HEK293 (cell line): Measurements from ENCODE around the gene LDLRAD4.

ENCODE experiments used
- CTCF ChIA-PET: fragments of 350-600 bp; formaldehyde crosslinking; extraction: SDS; loops from one replicate; lab custom pipeline; 2021; ENCODE audit warnings: antibody characterized with exemption; lab: Yijun Ruan, JAX
- POLR2A ChIA-PET: fragments of 300-600 bp; formaldehyde crosslinking; extraction: SDS; loops from one replicate; lab custom pipeline; 2020; ENCODE audit warnings: antibody characterized with exemption, inconsistent platforms; lab: Yijun Ruan, JAX
- H3K27ac ChIP-seq: fragments of 200-500 bp; sonication (Bioruptor generic); 2 replicates; pipeline ENCODE4 v1.5.1; 2014; ENCODE audit warnings: low read depth, low read length, control low read depth, inconsistent platforms; ENCODE audit errors: extremely low read depth
- H3K36me3 ChIP-seq, 2 experiments: fragments of 200-500 bp in 1 of 2; sonication (Bioruptor generic) in 1 of 2; 1 replicate in 1 of 2; 2 replicates in 1 of 2; pipeline ENCODE4 v1.5.1; 2014 to 2017; ENCODE audit warnings: inconsistent platforms in 2 of 2, low read length in 2 of 2; ENCODE audit not compliant: control insufficient read depth in 2 of 2, insufficient read depth in 1 of 2
- H3K4me1 ChIP-seq: fragments of 200-500 bp; sonication (Bioruptor generic); 2 replicates; pipeline ENCODE4 v1.5.1; 2014; ENCODE audit warnings: mild to moderate bottlenecking, low read length, inconsistent platforms; ENCODE audit not compliant: control insufficient read depth, insufficient read depth
- H3K4me3 ChIP-seq: 2 replicates; pipeline ENCODE4 v1.5.1; 2011; ENCODE audit warnings: low read depth, mild to moderate bottlenecking, control low read depth, low read length, moderate library complexity
- H3K9me3 ChIP-seq: fragments of 200-500 bp; sonication (Bioruptor generic); 2 replicates; pipeline ENCODE4 v1.5.1; 2014; ENCODE audit warnings: low read depth, low read length, inconsistent platforms; ENCODE audit not compliant: control insufficient read depth, insufficient read depth
- FEZF1 ChIP-seq: fragments of 450-650 bp; formaldehyde crosslinking; IDR thresholded peaks from 2 replicates; pipeline ENCODE4 v1.5.1; 2016; ENCODE audit warnings: missing biosample characterization, missing genetic modification characterization
- GLIS2 ChIP-seq: fragments of 450-650 bp; formaldehyde crosslinking; IDR thresholded peaks from 2 replicates; pipeline ENCODE4 v1.5.1; 2016; ENCODE audit warnings: missing biosample characterization, missing genetic modification characterization
- HOXC10 ChIP-seq: sonication (generic); formaldehyde crosslinking; IDR thresholded peaks from 2 replicates; pipeline ENCODE4 v1.8.1; 2023; ENCODE audit warnings: mild to moderate bottlenecking, missing genetic modification reagents
- MYNN ChIP-seq: fragments of 450-650 bp; formaldehyde crosslinking; IDR thresholded peaks from 2 replicates; pipeline ENCODE4 v1.5.1; 2016; ENCODE audit warnings: missing biosample characterization, missing genetic modification characterization, borderline replicate concordance
- ZNF169 ChIP-seq: fragments of 450-650 bp; formaldehyde crosslinking; IDR thresholded peaks from 2 replicates; pipeline ENCODE4 v1.5.1; 2016; ENCODE audit warnings: missing biosample characterization, missing genetic modification characterization
- ZNF2 ChIP-seq: fragments of 450-650 bp; formaldehyde crosslinking; IDR thresholded peaks from 2 replicates; pipeline ENCODE4 v1.5.1; 2016; ENCODE audit warnings: missing biosample characterization, missing genetic modification characterization
- ZNF223 ChIP-seq: fragments of 450-650 bp; formaldehyde crosslinking; IDR thresholded peaks from 2 replicates; pipeline ENCODE4 v1.5.1; 2016; ENCODE audit warnings: missing biosample characterization, missing genetic modification characterization
- ZNF280C ChIP-seq: fragments of 450-650 bp; formaldehyde crosslinking; IDR thresholded peaks from 2 replicates; pipeline ENCODE4 v1.5.1; 2016; ENCODE audit warnings: missing biosample characterization, missing genetic modification characterization
- ZNF426 ChIP-seq: fragments of 450-650 bp; formaldehyde crosslinking; IDR thresholded peaks from 2 replicates; pipeline ENCODE4 v1.5.1; 2017; ENCODE audit warnings: missing biosample characterization, missing genetic modification characterization, mild to moderate bottlenecking, inconsistent platforms, moderate library complexity
- ZNF433 ChIP-seq: fragments of 450-650 bp; formaldehyde crosslinking; IDR thresholded peaks from 2 replicates; pipeline ENCODE4 v1.5.1; 2016; ENCODE audit warnings: missing biosample characterization, missing genetic modification characterization, low read depth
- ZNF513 ChIP-seq: fragments of 450-650 bp; IDR thresholded peaks from 2 replicates; pipeline ENCODE4 v1.5.1; 2018; ENCODE audit warnings: missing biosample characterization, missing genetic modification characterization
- ZNF529 ChIP-seq: fragments of 450-650 bp; formaldehyde crosslinking; IDR thresholded peaks from 2 replicates; pipeline ENCODE4 v1.5.1; 2017; ENCODE audit warnings: missing genetic modification characterization, missing biosample characterization; ENCODE audit not compliant: insufficient replicate concordance
- ZNF561 ChIP-seq: fragments of 450-650 bp; IDR thresholded peaks from 2 replicates; pipeline ENCODE4 v1.5.1; 2018; ENCODE audit warnings: missing biosample characterization, missing genetic modification characterization, borderline replicate concordance
- ZNF623 ChIP-seq: fragments of 450-650 bp; formaldehyde crosslinking; IDR thresholded peaks from 2 replicates; pipeline ENCODE4 v1.5.1; 2016; ENCODE audit warnings: missing biosample characterization, missing genetic modification characterization
- ZNF701 ChIP-seq: fragments of 450-650 bp; formaldehyde crosslinking; IDR thresholded peaks from 2 replicates; pipeline ENCODE4 v1.5.1; 2016; ENCODE audit warnings: missing biosample characterization, missing genetic modification characterization
- ZNF791 ChIP-seq: fragments of 450-650 bp; formaldehyde crosslinking; IDR thresholded peaks from 2 replicates; pipeline ENCODE4 v1.5.1; 2016; ENCODE audit warnings: missing biosample characterization, missing genetic modification characterization
- ZNF792 ChIP-seq: fragments of 450-650 bp; formaldehyde crosslinking; IDR thresholded peaks from 2 replicates; pipeline ENCODE4 v1.5.1; 2016; ENCODE audit warnings: missing biosample characterization, missing genetic modification characterization

LDLRAD4 gene

GRCh38 chr18:13366541-13366940 lies 148.0 kb downstream of the LDLRAD4 start:
- H3K27ac ChIP-seq, result no peak overlapping the region
- H3K36me3 ChIP-seq, result no peaks in the 10 kb centered on the region
- ChIA-PET POLR2A (no interaction called here), CTCF (interaction anchor here (0.6 kb wide), 1 partner anchor 1607 kb away, joined by 3 read pairs; no protein-coding TSS in a partner anchor)
- H3K9me3 ChIP-seq, result no peaks in the 10 kb centered on the region
- TF ChIP-seq ZNF701 (tag by site-specific recombination), result no peak
- no peak for TF ChIP-seq MYNN (tag by site-specific recombination)
- H3K4me3 ChIP-seq, result no peak overlapping the region
- H3K4me1 ChIP-seq, result no peaks in the 10 kb centered on the region

GRCh38 chr18:13366962-13367892 lies 148.7 kb downstream of the LDLRAD4 start:
- Histone ChIP-seq H3K4me3 (no peak overlapping the region), H3K4me1 (no peaks in the 10 kb centered on the region), H3K36me3 (no peaks in the 10 kb centered on the region), H3K27ac (no peak overlapping the region), H3K9me3 (no peaks in the 10 kb centered on the region)
- ChIA-PET CTCF (interaction anchor here (0.6 kb wide), 1 partner anchor 1608 kb away, joined by 3 read pairs; no protein-coding TSS in a partner anchor), POLR2A (no interaction called here)
- TF ChIP-seq ZNF701 (tag by site-specific recombination) (no peak), ZNF426 (tag by site-specific recombination) (no peak), ZNF791 (no peak), ZNF792 (tag by site-specific recombination) (no peak), ZNF2 (tag by site-specific recombination) (no peak), ZNF561 (tag by site-specific recombination) (no peak), ZNF513 (tag by site-specific recombination) (no peak), ZNF280C (tag by site-specific recombination) (no peak), ZNF529 (tag by site-specific recombination) (no peak), ZNF169 (tag by site-specific recombination) (no peak), ZNF433 (tag by site-specific recombination) (no peak), ZNF623 (no peak), HOXC10 (CRISPR knock-in tag) (no peak), ZNF223 (tag by site-specific recombination) (no peak), GLIS2 (tag by site-specific recombination) (no peak), FEZF1 (tag by site-specific recombination) (no peak)
